ENCODE results near the gene TMEM184B.
"Not testable (repeated sequence)": the region's sequence is repeated elsewhere in the genome, so short reads cannot be mapped to it uniquely, and the experiment has no call there.

Gene TMEM184B

GRCh38 chr22:38201711-38202436 lies 70.9 kb downstream of the TMEM184B start, which contains the start of gene MAFF:
TSS of gene MAFF (plus strand) at chr22:38201994. CDS start at chr22:38213854, 11,860 bp downstream.
- peak; percentile 95 for DNase-seq

- DNase-seq: no peak
Observed at GRCh38 chr22:38201371-38201710, 71.5 kb downstream of the TMEM184B start.

GRCh38 chr22:38199826-38200559 lies 72.8 kb downstream of the TMEM184B start:
- no peak for DNase-seq

- no peak for DNase-seq
Observed at GRCh38 chr22:38196791-38197419, 75.9 kb downstream of the TMEM184B start.

- no peak for DNase-seq
Observed at GRCh38 chr22:38193580-38193979, 79.2 kb downstream of the TMEM184B start.

GRCh38 chr22:38192475-38192863 lies 80.3 kb downstream of the TMEM184B start:
- DNase-seq: no peak

- DNase-seq: no peak
Observed at GRCh38 chr22:38191731-38192474, 80.9 kb downstream of the TMEM184B start.

- DNase-seq: no peak
Observed at GRCh38 chr22:38191055-38191454, 81.8 kb downstream of the TMEM184B start.

GRCh38 chr22:38190581-38190980 lies 82.2 kb downstream of the TMEM184B start:
- DNase-seq: no peak

GRCh38 chr22:38189104-38189503 lies 83.7 kb downstream of the TMEM184B start:
- no peak for DNase-seq

- peak; percentile 52 for DNase-seq
Observed at GRCh38 chr22:38187413-38188212, 85.2 kb downstream of the TMEM184B start.

GRCh38 chr22:38186429-38186828 lies 86.4 kb downstream of the TMEM184B start:
- peak; percentile 27 for DNase-seq

- DNase-seq: no peak
Observed at GRCh38 chr22:38184788-38185187, 88.0 kb downstream of the TMEM184B start.

GRCh38 chr22:38181453-38182200 lies 91.2 kb downstream of the TMEM184B start, which contains the start of gene PLA2G6:
TSS of gene PLA2G6 (minus strand) at chr22:38181830. CDS start at chr22:38169426, 12,404 bp downstream.
- peak; percentile 99 for DNase-seq

GRCh38 chr22:38180841-38181452 lies 91.9 kb downstream of the TMEM184B start:
- no peak for DNase-seq

- not testable (repeated sequence) for DNase-seq
Observed at GRCh38 chr22:38178605-38178937, 94.2 kb downstream of the TMEM184B start.

GRCh38 chr22:38177926-38178604 lies 94.7 kb downstream of the TMEM184B start:
- peak; percentile 87 for DNase-seq

GRCh38 chr22:38177571-38177925 lies 95.3 kb downstream of the TMEM184B start:
- DNase-seq: not testable (repeated sequence)

- no peak for DNase-seq
Observed at GRCh38 chr22:38177044-38177443, 95.8 kb downstream of the TMEM184B start.

GRCh38 chr22:38176170-38176741 lies 96.6 kb downstream of the TMEM184B start:
- peak; percentile 68 for DNase-seq

All from HCEC 1CT (cell line).